GM19455 (cell line): ENCODE data around the gene ACTN2.
A peak's percentile ranks its signal among the peaks of the same experiment; 100 is the strongest.
"Not testable (repeated sequence)": the region's sequence is repeated elsewhere in the genome, so short reads cannot be mapped to it uniquely, and the experiment has no call there.

Experiments
- ATAC-seq: cut with Tn5 transposase; IDR thresholded peaks from one replicate; pipeline ENCODE4 v1.9.1; 2021; ENCODE audit not compliant: unreplicated experiment

ACTN2 gene

DNA sequence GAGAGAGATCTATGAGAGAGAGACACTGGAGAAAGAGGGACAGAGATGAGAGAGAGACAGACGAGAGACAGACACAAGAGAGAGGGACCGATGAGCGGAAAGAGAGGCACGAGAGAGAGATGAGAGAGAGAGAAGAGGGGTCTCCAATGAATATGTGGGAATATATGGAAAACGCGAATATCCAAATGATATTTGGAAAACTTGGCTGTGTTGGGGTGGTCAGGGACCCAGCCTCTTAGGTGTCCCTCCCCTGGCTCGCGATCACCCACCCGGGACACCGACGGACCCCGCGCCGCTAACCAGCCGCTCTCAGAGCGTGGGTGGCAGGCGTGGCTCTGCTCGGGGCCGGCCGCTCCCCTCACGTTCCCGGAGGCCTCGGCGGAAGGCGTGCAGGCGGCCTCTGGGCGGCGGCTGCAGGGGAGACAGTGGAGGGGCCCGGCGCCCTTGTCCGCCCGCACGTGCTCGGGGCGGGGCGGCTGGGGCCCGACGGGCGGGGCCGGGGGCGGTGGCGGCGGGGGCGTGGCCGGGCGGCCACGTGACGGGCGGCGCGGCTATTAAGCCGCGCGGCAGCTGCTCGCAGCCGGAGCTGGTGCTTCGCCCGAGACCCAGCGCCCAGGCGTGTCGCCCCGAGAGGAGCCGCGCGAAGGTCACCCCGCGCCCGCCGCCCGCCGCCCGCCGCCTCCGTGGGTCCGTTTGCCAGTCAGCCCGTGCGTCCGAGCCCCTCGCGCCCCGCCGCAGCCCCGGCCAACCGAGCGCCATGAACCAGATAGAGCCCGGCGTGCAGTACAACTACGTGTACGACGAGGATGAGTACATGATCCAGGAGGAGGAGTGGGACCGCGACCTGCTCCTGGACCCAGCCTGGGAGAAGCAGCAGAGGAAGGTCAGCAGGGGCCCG, at the start of gene ACTN2:
Gene ACTN2, plus strand, starts transcription at position 583 of the 898 bp plus-strand sequence. Its CDS starts 175 bp downstream, at position 758.
- peak; percentile 88 for ATAC-seq

GRCh38 chr1:236638945-236639344, 47.4 kb upstream of the ACTN2 start:
- no peak for ATAC-seq

GRCh38 chr1:236639686-236640085, 46.6 kb upstream of the ACTN2 start:
- ATAC-seq, result no peak

DNA sequence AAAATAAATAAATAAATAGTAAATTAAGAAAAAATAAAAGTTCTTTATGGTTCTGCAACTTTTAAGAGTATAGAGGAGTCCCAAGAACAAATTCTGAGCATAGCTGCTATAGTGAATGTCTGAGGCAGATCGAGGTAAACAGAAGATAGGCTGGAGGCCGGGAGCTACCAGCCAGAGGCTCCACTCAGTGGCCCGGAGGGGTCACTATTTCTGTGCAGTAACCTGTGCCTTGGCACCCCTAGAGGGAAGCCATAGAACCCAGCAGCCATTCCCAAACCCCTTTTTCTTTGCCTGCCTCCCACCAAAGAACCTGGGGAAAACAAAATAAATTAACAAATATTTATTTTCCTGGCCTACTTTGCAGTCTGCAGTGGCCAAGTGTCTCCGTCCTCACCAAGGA, 43.5 kb upstream of the ACTN2 start:
- ATAC-seq, result no peak

DNA sequence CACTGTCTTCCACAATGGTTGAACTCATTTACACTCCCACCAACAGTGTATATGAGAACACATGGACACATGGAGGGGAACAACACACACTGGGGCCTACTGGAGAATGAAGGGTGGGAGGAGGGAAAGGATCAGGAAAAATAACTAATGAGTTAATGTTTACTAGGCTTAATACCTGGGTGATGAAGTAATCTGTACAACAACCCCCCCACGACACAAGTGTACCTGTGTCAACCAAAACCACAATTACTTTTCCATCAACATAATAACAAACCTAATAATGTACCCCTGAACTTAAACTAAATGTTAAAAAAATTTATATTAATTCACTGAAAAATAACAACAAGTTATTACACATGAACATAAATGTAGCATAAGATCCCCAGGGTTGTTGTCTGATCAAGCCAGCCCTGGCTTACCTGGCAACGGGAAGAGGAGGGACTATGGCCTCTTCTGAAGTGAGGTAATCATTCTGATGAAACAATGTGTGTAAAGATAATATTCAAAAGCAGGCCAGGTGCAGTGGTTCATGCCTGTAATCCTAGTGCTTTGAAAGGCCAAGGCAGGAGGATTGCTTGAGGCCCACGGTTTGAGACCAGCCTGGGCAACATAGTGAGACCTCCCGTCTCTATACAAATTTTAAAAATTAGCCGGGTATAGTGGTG, 41.2 kb upstream of the ACTN2 start:
- ATAC-seq, result no peak

DNA sequence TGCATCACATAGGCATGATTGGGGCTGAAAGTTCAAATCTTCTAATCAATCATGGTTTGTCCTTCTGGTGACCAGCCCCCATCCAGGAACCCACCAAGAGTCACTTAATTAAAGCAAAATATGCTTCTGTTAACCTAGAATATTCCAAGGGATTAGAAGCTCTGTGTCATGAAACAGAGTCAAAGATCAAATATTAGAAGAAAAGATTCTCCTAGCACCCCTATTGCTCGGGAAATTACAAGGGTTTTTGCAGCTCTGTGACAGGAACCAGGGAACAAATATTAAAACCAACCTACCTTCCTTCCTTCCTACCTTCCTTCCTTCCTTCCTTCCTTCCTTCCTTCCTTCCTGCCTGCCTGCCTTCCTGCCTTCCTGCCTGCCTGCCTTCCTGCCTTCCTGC, 31.8 kb upstream of the ACTN2 start:
- no peak for ATAC-seq

DNA sequence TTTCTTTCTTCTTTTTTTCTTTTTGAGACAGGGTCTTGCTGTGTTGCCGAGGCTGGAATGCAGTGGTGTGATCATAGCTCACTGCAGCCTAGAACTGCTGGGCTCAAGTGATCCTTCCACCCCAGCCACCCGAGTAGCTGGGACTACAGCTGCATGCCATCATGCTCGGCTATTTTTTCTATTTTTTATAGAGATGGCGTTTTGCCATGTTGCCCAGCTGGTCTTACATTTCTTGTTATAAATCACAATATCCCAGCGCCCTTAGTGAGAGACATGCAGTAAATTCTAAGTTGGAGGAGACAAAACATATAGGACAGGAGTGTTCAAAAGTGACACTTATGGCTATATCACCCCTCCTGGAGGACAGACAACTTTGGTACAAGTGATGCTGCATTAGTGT, 31.3 kb upstream of the ACTN2 start:
- no peak for ATAC-seq

GRCh38 chr1:236657398-236657797, 28.9 kb upstream of the ACTN2 start:
- ATAC-seq, result no peak

GRCh38 chr1:236659792-236660587, 26.3 kb upstream of the ACTN2 start:
- no peak for ATAC-seq

- ATAC-seq, result no peak
Measured at GRCh38 chr1:236663934-236664333, 22.4 kb upstream of the ACTN2 start.

GRCh38 chr1:236668909-236669308, 17.4 kb upstream of the ACTN2 start:
- ATAC-seq, result not testable (repeated sequence)

- no peak for ATAC-seq
Measured at GRCh38 chr1:236670060-236670459, 16.2 kb upstream of the ACTN2 start.

DNA sequence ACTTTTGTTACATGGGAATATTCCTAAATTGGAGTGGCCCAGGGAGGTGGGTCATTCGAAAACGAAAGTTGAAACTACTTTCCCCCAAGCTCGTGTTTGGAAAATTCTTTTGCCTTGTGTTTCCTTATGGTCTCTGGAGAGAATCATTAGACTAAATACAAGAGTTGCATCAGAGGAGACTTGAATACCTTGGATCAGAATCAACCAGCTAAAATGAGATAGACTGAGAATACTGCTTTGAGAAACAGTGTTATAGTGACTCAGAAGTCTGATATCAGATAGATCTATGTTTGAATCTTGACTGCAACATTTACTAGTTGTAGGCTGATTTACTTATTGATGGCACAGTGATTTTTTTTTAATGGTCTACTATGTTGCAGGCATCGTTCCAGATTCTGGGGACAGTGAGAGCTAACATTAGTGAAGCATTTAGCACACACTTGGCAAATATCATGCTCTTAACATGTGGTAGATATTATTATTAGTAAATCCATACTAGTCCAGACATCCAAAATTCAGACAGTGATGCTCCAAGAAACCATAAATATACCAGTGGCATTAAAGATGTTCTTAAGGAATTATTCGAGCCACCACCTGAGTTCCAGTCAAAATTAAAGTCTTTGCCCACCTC, 12.9 kb upstream of the ACTN2 start:
- no peak for ATAC-seq

GRCh38 chr1:236677641-236678235, 8.6 kb upstream of the ACTN2 start:
- ATAC-seq, result no peak

DNA sequence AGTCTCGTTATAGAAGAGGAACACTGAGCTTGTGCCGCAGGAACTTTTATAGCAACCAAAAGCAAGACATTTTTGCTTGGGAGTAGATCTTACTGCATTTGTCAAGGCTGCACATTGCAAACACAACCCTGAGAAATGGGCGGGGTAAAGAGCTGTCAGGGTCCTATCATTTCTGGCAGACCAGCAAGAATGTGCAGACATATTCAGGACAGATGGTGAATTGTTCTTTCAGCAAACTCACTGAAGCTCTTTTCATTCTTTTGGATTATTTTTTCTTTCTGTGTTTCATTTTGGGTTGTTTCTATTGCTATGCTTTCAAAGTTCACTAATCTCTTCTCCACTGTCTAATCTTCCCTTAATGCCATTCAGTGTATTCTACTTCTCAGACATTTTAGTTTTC, 5.1 kb upstream of the ACTN2 start:
- no peak for ATAC-seq

- ATAC-seq, result no peak
Measured at GRCh38 chr1:236685205-236685916, 938 bp upstream of the ACTN2 start.

DNA sequence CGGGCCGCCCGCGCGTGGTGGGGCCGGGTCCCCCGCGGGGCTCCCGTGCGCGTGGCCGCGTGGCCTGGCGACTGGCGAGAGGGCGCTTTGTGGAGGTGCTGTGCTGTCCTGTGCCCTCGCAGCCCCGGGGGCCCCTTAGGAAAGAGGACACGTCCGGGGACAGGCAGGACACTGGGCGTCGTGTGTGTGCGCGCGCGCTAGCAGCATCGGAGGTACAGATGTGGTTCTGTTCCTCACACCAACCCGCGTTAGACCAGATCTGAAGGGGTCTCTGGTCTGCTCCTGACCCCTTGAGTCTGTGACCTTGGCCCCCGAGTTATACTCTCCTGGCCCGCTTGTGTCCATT, 489 bp downstream of the ACTN2 start:
- ATAC-seq, result no peak

GRCh38 chr1:236687273-236687672, 974 bp downstream of the ACTN2 start:
- no peak for ATAC-seq

- no peak for ATAC-seq
Measured at GRCh38 chr1:236688705-236689104, 2.4 kb downstream of the ACTN2 start.
